ENCODE results near the gene IKZF2. TPM values are rescaled to one million over a fixed set of nuclear protein-coding genes. Genes with fewer than 3 reads are reported as not detected.

The IKZF2 gene
- total RNA-seq, 1 experiment from 2014 or later = 14.2 TPM

DNA sequence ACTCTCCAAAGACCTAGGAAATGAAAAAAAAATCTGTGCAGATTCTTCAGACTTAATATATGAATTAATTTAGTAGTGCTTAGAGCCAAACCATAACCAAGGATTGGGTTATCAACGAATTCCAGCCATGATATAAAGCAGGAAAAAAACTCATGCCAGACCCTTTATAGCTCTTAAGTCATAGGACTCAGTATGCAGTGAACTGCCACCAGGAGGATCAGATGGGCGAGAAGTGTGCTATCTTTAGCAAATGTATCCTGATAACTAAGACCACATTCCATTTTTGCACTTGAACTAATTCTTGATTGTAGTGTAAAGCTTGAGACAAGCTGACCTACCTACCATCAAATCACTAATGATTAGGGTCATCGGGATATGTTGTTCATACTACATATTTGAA is 178.1 kb downstream of the IKZF2 start:
- Histone ChIP-seq H3K9me3 (no peaks in the 10 kb centered on the region), H3K27me3 (replicated peaks; ENCODE audit: control insufficient read depth, insufficient read depth, low read length) (no peaks in the 10 kb centered on the region), H3K36me3 (ENCODE audit: control insufficient read depth, insufficient read depth, low read length) (no peaks in the 10 kb centered on the region), H3K4me3 (ENCODE audit: low read depth, low read length) (no peak overlapping the region), H3K4me1 (0 out of 2 replicates have a peak, but pooled peaks cover 3% of the 10 kb centered on the region)
- POLR2A ChIA-PET = no interaction called here
- Mint-ChIP-seq H3K36me3 (ENCODE audit: insufficient read depth, unreplicated experiment) (no peaks in the 10 kb centered on the region), H3K27ac (ENCODE audit: unreplicated experiment) (no peak overlapping the region), H3K4me3 (ENCODE audit: unreplicated experiment) (no peak overlapping the region), H3K4me1 (ENCODE audit: low read depth, unreplicated experiment) (peaks cover 7% of the 10 kb centered on the region), H3K9me3 (ENCODE audit: unreplicated experiment) (no peaks in the 10 kb centered on the region), H3K27me3 (ENCODE audit: insufficient read depth, unreplicated experiment) (no peaks in the 10 kb centered on the region)
- no TSS peak for BruUV-seq (replicated peaks)
- TF ChIP-seq CTCF (IDR thresholded peaks at IDR 0.05; ENCODE audit: insufficient read depth in 1 of 2, low read depth in 1 of 2, low read length in 1 of 2, severe bottlenecking in 1 of 2, unreplicated experiment in 1 of 2) = no peak
- CTCF ChIA-PET = no interaction called here
- intact Hi-C loops (cut with micrococcal nuclease; ENCODE audit: unreplicated experiment) = no loop called here
- no peak for DNase-seq

DNA sequence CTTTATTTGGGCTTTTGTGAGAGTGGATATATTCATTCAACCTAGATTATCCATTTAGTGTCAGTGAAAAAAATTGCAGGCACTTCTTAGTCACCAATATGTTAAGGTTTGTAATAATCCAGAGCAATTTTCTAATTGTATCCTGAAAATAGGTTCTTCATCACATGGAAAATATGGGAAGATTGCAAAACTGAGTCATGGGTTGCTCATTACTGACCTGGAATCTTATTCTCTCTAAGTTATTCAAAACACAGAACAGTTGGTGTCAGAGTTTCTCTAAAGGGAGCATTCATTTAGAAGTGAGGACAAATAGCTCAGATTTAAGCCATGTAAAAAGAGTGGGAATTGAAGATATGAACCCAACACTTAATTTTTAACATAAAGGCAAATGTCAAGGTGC is 181.3 kb downstream of the IKZF2 start:
- CTCF ChIA-PET = no interaction called here
- no TSS peak for BruUV-seq (replicated peaks)
- POLR2A ChIA-PET = no interaction called here
- H3K36me3 ChIP-seq (ENCODE audit: control insufficient read depth, insufficient read depth, low read length) = no peaks in the 10 kb centered on the region
- Mint-ChIP-seq H3K27me3 (ENCODE audit: insufficient read depth, unreplicated experiment) (no peaks in the 10 kb centered on the region), H3K27ac (ENCODE audit: unreplicated experiment) (no peak overlapping the region), H3K4me3 (ENCODE audit: unreplicated experiment) (no peak overlapping the region), H3K9me3 (ENCODE audit: unreplicated experiment) (no peaks in the 10 kb centered on the region), H3K4me1 (ENCODE audit: low read depth, unreplicated experiment) (peaks cover 2% of the 10 kb centered on the region), H3K36me3 (ENCODE audit: insufficient read depth, unreplicated experiment) (no peaks in the 10 kb centered on the region)
- TF ChIP-seq CTCF (IDR thresholded peaks at IDR 0.05; ENCODE audit: insufficient read depth in 1 of 2, low read depth in 1 of 2, low read length in 1 of 2, severe bottlenecking in 1 of 2, unreplicated experiment in 1 of 2) = no peak
- H3K4me1 ChIP-seq = no peaks in the 10 kb centered on the region
- H3K27me3 ChIP-seq (replicated peaks; ENCODE audit: control insufficient read depth, insufficient read depth, low read length) = no peaks in the 10 kb centered on the region
- H3K9me3 ChIP-seq = no peaks in the 10 kb centered on the region
- intact Hi-C loops (cut with micrococcal nuclease; ENCODE audit: unreplicated experiment) = no loop called here
- no peak overlapping the region for H3K4me3 ChIP-seq (ENCODE audit: low read depth, low read length)
- no peak for DNase-seq

- CTCF ChIA-PET = no interaction called here
- no peaks in the 10 kb centered on the region for H3K27me3 ChIP-seq (replicated peaks; ENCODE audit: control insufficient read depth, insufficient read depth, low read length)
- Mint-ChIP-seq H3K27me3 (ENCODE audit: insufficient read depth, unreplicated experiment) (no peaks in the 10 kb centered on the region), H3K4me3 (ENCODE audit: unreplicated experiment) (no peak overlapping the region), H3K4me1 (ENCODE audit: low read depth, unreplicated experiment) (no peaks in the 10 kb centered on the region), H3K9me3 (ENCODE audit: unreplicated experiment) (no peaks in the 10 kb centered on the region), H3K36me3 (ENCODE audit: insufficient read depth, unreplicated experiment) (no peaks in the 10 kb centered on the region), H3K27ac (ENCODE audit: unreplicated experiment) (no peak overlapping the region)
- H3K4me1 ChIP-seq = no peaks in the 10 kb centered on the region
- TF ChIP-seq CTCF (IDR thresholded peaks at IDR 0.05; ENCODE audit: insufficient read depth in 1 of 2, low read depth in 1 of 2, low read length in 1 of 2, severe bottlenecking in 1 of 2, unreplicated experiment in 1 of 2) = no peak
- H3K9me3 ChIP-seq = no peaks in the 10 kb centered on the region
- H3K4me3 ChIP-seq (ENCODE audit: low read depth, low read length) = no peak overlapping the region
- intact Hi-C loops (cut with micrococcal nuclease; ENCODE audit: unreplicated experiment) = no loop called here
- POLR2A ChIA-PET = no interaction called here
- H3K36me3 ChIP-seq (ENCODE audit: control insufficient read depth, insufficient read depth, low read length) = no peaks in the 10 kb centered on the region
- DNase-seq = no peak
- no TSS peak for BruUV-seq (replicated peaks)
These were observed 182.9 kb downstream of the IKZF2 start for GRCh38 chr2:212968284-212969081.

Data from Caco-2 (cell line).